Mammary epithelial cell (primary cell): ENCODE data around the gene HSPA12B.

Experiments used
- CTCF ChIP-seq, 2 donors: IDR thresholded peaks in 1 of 2; conservative IDR thresholded peaks in 1 of 2; 2 replicates each; pipeline ENCODE4 v1.5.1; 2011 to 2012; ENCODE audit warnings: inconsistent platforms in 2 of 2, low read length in 2 of 2, mild to moderate bottlenecking in 2 of 2, control low read depth in 1 of 2, low read depth in 1 of 2; ENCODE audit not compliant: insufficient read depth in 1 of 2; ENCODE audit errors: extremely low read depth in 1 of 2
- EZH2 ChIP-seq: IDR thresholded peaks from 2 replicates; pipeline ENCODE4 v1.6.1; 2012; ENCODE audit warnings: low read length, inconsistent platforms, borderline replicate concordance

DNA sequence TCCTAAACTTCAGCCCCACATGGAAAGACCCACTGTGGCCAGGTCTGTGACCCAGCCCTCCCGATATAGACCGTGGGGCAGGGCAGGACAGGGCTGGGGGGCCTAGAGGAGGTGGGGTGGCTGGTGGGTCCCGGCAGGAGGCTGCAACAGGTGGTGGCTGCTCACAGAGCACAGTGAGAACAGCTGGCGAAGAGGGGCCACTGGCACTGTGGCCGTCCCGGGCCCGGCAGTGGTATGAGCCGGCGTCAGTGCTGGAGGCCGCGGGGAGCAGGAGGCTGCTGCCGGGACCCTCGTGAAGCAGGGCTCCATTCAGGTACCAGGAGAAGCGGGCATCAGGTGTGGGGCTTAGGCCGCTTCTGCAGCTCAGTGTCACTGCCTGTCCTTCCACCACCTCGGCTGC, 33.4 kb upstream of the HSPA12B start:
- TF ChIP-seq CTCF (conservative IDR thresholded peaks at IDR 0.05 in 1 of 2, IDR thresholded peaks at IDR 0.05 in 1 of 2; ENCODE audit: extremely low read depth in 1 of 2, insufficient read depth in 1 of 2, low read depth in 1 of 2, low read length in 2 of 2) (no peak), EZH2 (no peak)
